Endothelial cell of umbilical vein (primary cell): ENCODE data around the gene FAM217A. TPM values are rescaled to one million over a fixed set of nuclear protein-coding genes. Genes with fewer than 3 reads are reported as not detected.

ENCODE experiments used
- BruUV-seq: library from RNA; stranded (reverse); fragments of 400-500 nt; replicated peaks from 2 replicates; lab custom pipeline; 2021; lab: Mats Ljungman, UMichigan
- CTCF ChIA-PET: fragments of 300-600, 350-600 bp; sonication (Branson Sonifier 250); formaldehyde crosslinking; loops from one replicate; lab custom pipeline; 2021; ENCODE audit warnings: antibody characterized with exemption, inconsistent platforms; lab: Charles Lee
- POLR2A ChIA-PET: fragments of 300-600, 350-600 bp; sonication (Branson Sonifier 250); formaldehyde crosslinking; loops from one replicate; lab custom pipeline; 2021; ENCODE audit warnings: antibody characterized with exemption, inconsistent platforms; lab: Charles Lee
- DNase-seq: peaks from one replicate; pipeline ENCODE4 v3.0.0-alpha.2; 2011; ENCODE audit warnings: low read depth, low spot score
- FAIRE-seq: peaks from 2 replicates; lab custom pipeline; 2011; peaks lifted over from hg19 to GRCh38; lab: Jason Lieb, UNC
- H2AFZ ChIP-seq: 2 replicates; pipeline ENCODE4 v1.6.0; 2012; ENCODE audit warnings: low read depth, low read length, control low read depth, inconsistent platforms
- H3K27ac ChIP-seq: 2 replicates; pipeline ENCODE4 v1.5.1; 2011; ENCODE audit warnings: low read depth, mild to moderate bottlenecking, control low read depth, low read length, moderate library complexity; ENCODE audit not compliant: insufficient read depth
- H3K27me3 ChIP-seq, 2 experiments: 2 replicates each; pipeline versions ENCODE4 v1.6.0 to v1.6.1; 2011; ENCODE audit warnings: low read length in 2 of 2, mixed read lengths in 1 of 2; ENCODE audit not compliant: control insufficient read depth in 2 of 2, insufficient read depth in 2 of 2
- H3K36me3 ChIP-seq, 2 experiments: 2 replicates in 1 of 2; 3 replicates in 1 of 2; pipeline ENCODE4 v1.5.1; 2011; ENCODE audit warnings: low read length in 2 of 2, mild to moderate bottlenecking in 1 of 2, moderate library complexity in 1 of 2; ENCODE audit not compliant: control insufficient read depth in 2 of 2, insufficient read depth in 2 of 2; ENCODE audit errors: extremely low read depth in 1 of 2
- H3K4me1 ChIP-seq: 3 replicates; pipeline ENCODE4 v1.5.1; 2011; ENCODE audit warnings: mild to moderate bottlenecking, low read length; ENCODE audit not compliant: control insufficient read depth, insufficient read depth; ENCODE audit errors: extremely low read depth
- H3K4me2 ChIP-seq: 2 replicates; pipeline ENCODE4 v1.6.1; 2011; ENCODE audit warnings: low read length, control low read depth, mixed read lengths; ENCODE audit not compliant: insufficient read depth
- H3K4me3 ChIP-seq, 3 experiments: fragments of 200-600 bp in 1 of 3; sonication (generic), shearing (Covaris generic) in 1 of 3; replicated peaks in 1 of 3; 2 replicates each; pipeline ENCODE4 v1.5.1; 2011 to 2016; ENCODE audit warnings: control low read depth in 3 of 3, low read length in 3 of 3, mild to moderate bottlenecking in 2 of 3, inconsistent platforms in 1 of 3, low read depth in 1 of 3, moderate library complexity in 1 of 3; ENCODE audit not compliant: insufficient read depth in 1 of 3
- H3K79me2 ChIP-seq: 2 replicates; pipeline ENCODE4 v1.6.0; 2012; ENCODE audit warnings: low read length, inconsistent platforms; ENCODE audit not compliant: control insufficient read depth, insufficient read depth
- H3K9ac ChIP-seq: replicated peaks from 2 replicates; pipeline ENCODE3; 2011; ENCODE audit warnings: low read length, control low read depth; ENCODE audit not compliant: insufficient read depth; ENCODE audit errors: extremely low read depth
- H3K9me1 ChIP-seq: replicated peaks from 3 replicates; pipeline ENCODE4 v1.6.0; 2011; ENCODE audit warnings: mild to moderate bottlenecking, low read length; ENCODE audit not compliant: control insufficient read depth, insufficient read depth; ENCODE audit errors: extremely low read depth
- H3K9me3 ChIP-seq: replicated peaks from 2 replicates; pipeline ENCODE4 v1.5.1; 2012; ENCODE audit warnings: low read length, inconsistent platforms; ENCODE audit not compliant: control insufficient read depth, insufficient read depth
- H4K20me1 ChIP-seq: replicated peaks from 2 replicates; pipeline ENCODE3; 2011; ENCODE audit warnings: mild to moderate bottlenecking, low read length; ENCODE audit not compliant: control insufficient read depth, insufficient read depth; ENCODE audit errors: extremely low read depth
- EZH2 ChIP-seq: IDR thresholded peaks from 2 replicates; pipeline ENCODE4 v1.6.1; 2012; ENCODE audit warnings: borderline replicate concordance, low read depth, mild to moderate bottlenecking, moderate library complexity, low read length, inconsistent platforms; ENCODE audit not compliant: severe bottlenecking
- FOS ChIP-seq: IDR thresholded peaks from 2 replicates; pipeline ENCODE4 v1.6.1; 2011; ENCODE audit warnings: mild to moderate bottlenecking, low read length, moderate library complexity, borderline replicate concordance; ENCODE audit not compliant: insufficient read depth
- GATA2 ChIP-seq: IDR thresholded peaks from 2 replicates; pipeline ENCODE4 v1.7.0; 2011; ENCODE audit warnings: low read depth, mild to moderate bottlenecking, moderate library complexity, mixed read lengths, low read length; ENCODE audit not compliant: insufficient read length, insufficient read depth
- JUN ChIP-seq: IDR thresholded peaks from 2 replicates; pipeline ENCODE4 v1.6.1; 2011; ENCODE audit warnings: borderline replicate concordance, low read depth; ENCODE audit not compliant: insufficient read length, insufficient read depth
- MYC ChIP-seq: IDR thresholded peaks from one replicate; pipeline ENCODE4 v1.6.1; 2011; ENCODE audit warnings: mild to moderate bottlenecking, low read depth, low read length
- POLR2A ChIP-seq: IDR thresholded peaks from 2 replicates; pipeline ENCODE4 v1.6.1; 2012; ENCODE audit warnings: low read depth, mild to moderate bottlenecking, control low read depth, low read length
- POLR2AphosphoS5 ChIP-seq: IDR thresholded peaks from 2 replicates; pipeline ENCODE4 v1.6.1; 2012; ENCODE audit warnings: low read depth, mild to moderate bottlenecking, control low read depth, low read length, moderate library complexity; ENCODE audit not compliant: insufficient read depth
- dilution Hi-C: fragments of 300-500 bp; cut with MboI; formaldehyde crosslinking; loops from one replicate; pipeline ENCODE4 v1.15.0; 2019; ENCODE audit warnings: low sequenced_read_pairs; ENCODE audit not compliant: extremely low pct_ligation_motif_present
- intact Hi-C: fragments of 100-400 bp; cut with micrococcal nuclease; formaldehyde crosslinking; loops from one replicate; pipeline ENCODE4 v1.10.0; 2022
- polyA plus RNA-seq, 4 experiments: library from polyadenylated mRNA; depleted of rRNA in 3 of 4; stranded (reverse) in 3 of 4; unstranded in 1 of 4; fragments of >200 nt; gene quantifications; 2 replicates each; pipeline versions ENCODE4 v1.2.1 to v1.2.3, GENCODE V29; 2011 to 2012; ENCODE audit warnings: missing spikeins in 1 of 4
- total RNA-seq: library from RNA; stranded (reverse); gene quantifications from 2 replicates; pipeline ENCODE4 v1.2.3, GENCODE V29; 2021
- TF ChIP-seq, protein P1 (sequence below), 2 donors: IDR thresholded peaks; 1 replicate in 1 of 2; 2 replicates in 1 of 2; pipeline ENCODE4 v1.5.1; 2011; ENCODE audit warnings: low read length in 2 of 2, mild to moderate bottlenecking in 2 of 2, moderate library complexity in 2 of 2, control low read depth in 1 of 2, inconsistent platforms in 1 of 2, low read depth in 1 of 2; ENCODE audit not compliant: insufficient read depth in 1 of 2; ENCODE audit errors: extremely low read depth in 1 of 2
- TF ChIP-seq, protein P2 (sequence below): IDR thresholded peaks from 2 replicates; pipeline ENCODE4 v1.6.1; 2011; ENCODE audit not compliant: insufficient read depth, insufficient read length

Gene FAM217A
- total and polyA plus RNA-seq, 2 donors (not counting 3 experiments of a cell fraction or from before 2014, with no cell fraction given) = not detected

DNA sequence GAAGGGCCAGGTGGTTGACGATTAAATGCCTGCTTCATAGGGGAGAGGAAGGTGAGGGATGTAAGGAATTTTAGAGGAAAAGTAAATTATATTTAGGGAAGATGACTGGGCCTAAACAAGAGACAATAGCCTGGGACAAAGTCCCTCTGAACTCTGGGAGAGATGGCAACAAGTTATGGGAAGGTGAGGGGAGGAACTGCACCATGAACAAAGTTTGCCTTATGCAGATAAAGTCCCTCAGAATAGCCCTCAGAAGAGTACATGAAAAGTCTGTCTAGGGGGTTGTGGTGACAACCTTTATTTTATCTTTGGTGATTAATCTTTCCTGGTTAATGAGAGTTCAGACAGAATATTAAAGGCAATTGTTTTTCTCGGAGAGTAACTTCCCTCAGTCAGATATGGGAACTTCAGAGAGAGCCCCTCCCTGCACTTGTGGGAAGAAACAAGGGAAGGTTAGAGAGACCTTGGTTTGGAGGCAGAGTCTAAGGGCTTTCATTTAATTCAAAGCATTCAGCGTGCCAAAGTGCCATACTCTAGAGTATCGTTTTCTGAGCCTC, 27.1 kb upstream of the FAM217A start:
- DNase-seq = no peak
- TF ChIP-seq, protein P1, sequence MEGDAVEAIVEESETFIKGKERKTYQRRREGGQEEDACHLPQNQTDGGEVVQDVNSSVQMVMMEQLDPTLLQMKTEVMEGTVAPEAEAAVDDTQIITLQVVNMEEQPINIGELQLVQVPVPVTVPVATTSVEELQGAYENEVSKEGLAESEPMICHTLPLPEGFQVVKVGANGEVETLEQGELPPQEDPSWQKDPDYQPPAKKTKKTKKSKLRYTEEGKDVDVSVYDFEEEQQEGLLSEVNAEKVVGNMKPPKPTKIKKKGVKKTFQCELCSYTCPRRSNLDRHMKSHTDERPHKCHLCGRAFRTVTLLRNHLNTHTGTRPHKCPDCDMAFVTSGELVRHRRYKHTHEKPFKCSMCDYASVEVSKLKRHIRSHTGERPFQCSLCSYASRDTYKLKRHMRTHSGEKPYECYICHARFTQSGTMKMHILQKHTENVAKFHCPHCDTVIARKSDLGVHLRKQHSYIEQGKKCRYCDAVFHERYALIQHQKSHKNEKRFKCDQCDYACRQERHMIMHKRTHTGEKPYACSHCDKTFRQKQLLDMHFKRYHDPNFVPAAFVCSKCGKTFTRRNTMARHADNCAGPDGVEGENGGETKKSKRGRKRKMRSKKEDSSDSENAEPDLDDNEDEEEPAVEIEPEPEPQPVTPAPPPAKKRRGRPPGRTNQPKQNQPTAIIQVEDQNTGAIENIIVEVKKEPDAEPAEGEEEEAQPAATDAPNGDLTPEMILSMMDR (IDR thresholded peaks at IDR 0.05; ENCODE audit: extremely low read depth in 1 of 2, insufficient read depth in 1 of 2, low read depth in 1 of 2, low read length in 2 of 2) = no peak
- no peak for TF ChIP-seq EZH2
- TF ChIP-seq POLR2AphosphoS5 = no peak
- TF ChIP-seq POLR2A = no peak
- no peak for TF ChIP-seq MYC
- TF ChIP-seq JUN = no peak
- TF ChIP-seq, protein P2, sequence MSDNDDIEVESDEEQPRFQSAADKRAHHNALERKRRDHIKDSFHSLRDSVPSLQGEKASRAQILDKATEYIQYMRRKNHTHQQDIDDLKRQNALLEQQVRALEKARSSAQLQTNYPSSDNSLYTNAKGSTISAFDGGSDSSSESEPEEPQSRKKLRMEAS = no peak
- no peak for TF ChIP-seq GATA2
- no peak for TF ChIP-seq FOS
- no peak overlapping the region for H3K27ac ChIP-seq
- H2AFZ ChIP-seq = peak overlapping the region; percentile 51
- dilution Hi-C loops (no loop called here), intact Hi-C loops (loop anchor here (10.0 kb wide), 1 partner anchor 49 kb away; no protein-coding TSS in a partner anchor)
- H3K9me3 ChIP-seq = no peaks in the 10 kb centered on the region
- peak; percentile 8 for FAIRE-seq
- no TSS peak for BruUV-seq
- CTCF ChIA-PET = no interaction called here
- no peak overlapping the region for H3K4me3 ChIP-seq
- no peaks in the 10 kb centered on the region for H3K36me3 ChIP-seq
- H3K79me2 ChIP-seq = no peaks in the 10 kb centered on the region
- H4K20me1 ChIP-seq = no peaks in the 10 kb centered on the region
- H3K9me1 ChIP-seq = no peaks in the 10 kb centered on the region
- POLR2A ChIA-PET = no interaction called here
- no peak overlapping the region for H3K4me2 ChIP-seq
- H3K27me3 ChIP-seq = no peaks in the 10 kb centered on the region
- peaks cover 8% of the 10 kb centered on the region for H3K4me1 ChIP-seq
- no peak overlapping the region for H3K9ac ChIP-seq
